Measurements from ENCODE around the gene LRCH4. TPM values are rescaled to one million over a fixed set of nuclear protein-coding genes. Genes with fewer than 3 reads are reported as not detected.

Gene LRCH4
- total RNA-seq, 1 experiment from 2014 or later, result 71.4 TPM

- H3K27ac Mint-ChIP-seq (ENCODE audit: unreplicated experiment), result no peak overlapping the region
- H3K9me3 ChIP-seq, result no peaks in the 10 kb centered on the region
- peaks cover 45% of the 10 kb centered on the region for H3K36me3 Mint-ChIP-seq (ENCODE audit: insufficient read depth, unreplicated experiment)
- H3K27me3 ChIP-seq (replicated peaks; ENCODE audit: control insufficient read depth, insufficient read depth, low read length), result no peaks in the 10 kb centered on the region
- intact Hi-C loops (cut with micrococcal nuclease; ENCODE audit: unreplicated experiment), result no loop called here
- ChIA-PET POLR2A (no interaction called here), CTCF (no interaction called here)
- no peaks in the 10 kb centered on the region for H3K27me3 Mint-ChIP-seq (ENCODE audit: insufficient read depth, unreplicated experiment)
- no peak overlapping the region for H3K4me3 Mint-ChIP-seq (ENCODE audit: unreplicated experiment)
- no peak for TF ChIP-seq CTCF (IDR thresholded peaks at IDR 0.05; ENCODE audit: insufficient read depth in 1 of 2, low read depth in 1 of 2, low read length in 1 of 2, severe bottlenecking in 1 of 2, unreplicated experiment in 1 of 2)
- H3K36me3 ChIP-seq (ENCODE audit: control insufficient read depth, insufficient read depth, low read length), result peaks cover 18% of the 10 kb centered on the region
- no peak for DNase-seq
- no peaks in the 10 kb centered on the region for H3K9me3 Mint-ChIP-seq (ENCODE audit: unreplicated experiment)
- no peak overlapping the region for H3K4me3 ChIP-seq (ENCODE audit: low read depth, low read length)
- H3K4me1 ChIP-seq, result peaks cover 13% of the 10 kb centered on the region
- peaks cover 5% of the 10 kb centered on the region for H3K4me1 Mint-ChIP-seq (ENCODE audit: low read depth, unreplicated experiment)
- BruUV-seq (replicated peaks), result no TSS peak
Measured at GRCh38 chr7:100582041-100582579, 3.8 kb downstream of the LRCH4 start.

GRCh38 chr7:100580466-100581283, 5.3 kb downstream of the LRCH4 start:
- peaks cover 5% of the 10 kb centered on the region for H3K4me1 Mint-ChIP-seq (ENCODE audit: low read depth, unreplicated experiment)

More at GRCh38 chr7:100580466-100581283, 5.3 kb downstream of the LRCH4 start:
- Histone ChIP-seq H3K36me3 (ENCODE audit: control insufficient read depth, insufficient read depth, low read length) (peaks cover 20% of the 10 kb centered on the region), H3K4me1 (peaks cover 13% of the 10 kb centered on the region), H3K4me3 (ENCODE audit: low read depth, low read length) (no peak overlapping the region), H3K9me3 (no peaks in the 10 kb centered on the region), H3K27me3 (replicated peaks; ENCODE audit: control insufficient read depth, insufficient read depth, low read length) (no peaks in the 10 kb centered on the region)
- Mint-ChIP-seq H3K27me3 (ENCODE audit: insufficient read depth, unreplicated experiment) (no peaks in the 10 kb centered on the region), H3K9me3 (ENCODE audit: unreplicated experiment) (no peaks in the 10 kb centered on the region), H3K4me3 (ENCODE audit: unreplicated experiment) (no peak overlapping the region), H3K27ac (ENCODE audit: unreplicated experiment) (no peak overlapping the region), H3K36me3 (ENCODE audit: insufficient read depth, unreplicated experiment) (peaks cover 45% of the 10 kb centered on the region)
- no peak for TF ChIP-seq CTCF (IDR thresholded peaks at IDR 0.05; ENCODE audit: insufficient read depth in 1 of 2, low read depth in 1 of 2, low read length in 1 of 2, severe bottlenecking in 1 of 2, unreplicated experiment in 1 of 2)
- no peak for DNase-seq
- ChIA-PET CTCF (interaction anchor here (1.0 kb wide), 1 partner anchor 32 kb away, joined by 3 read pairs; the partner anchor contains the start of gene MOSPD3), POLR2A (no interaction called here)
- intact Hi-C loops (cut with micrococcal nuclease; ENCODE audit: unreplicated experiment), result no loop called here
- no TSS peak for BruUV-seq (replicated peaks)
